HFFc6 (cell line): ENCODE data around the gene LRRC27. TPM values are rescaled to one million over a fixed set of nuclear protein-coding genes. Genes with fewer than 3 reads are reported as not detected.
A peak's percentile ranks its signal among the peaks of the same experiment; 100 is the strongest.

Experiments
- DNase-seq: peaks from one replicate; pipeline ENCODE4 v3.0.0-alpha.2; 2018
- H3K27ac Mint-ChIP-seq: 2 replicates; pipeline ENCODE4 v1.8.0; 2020; ENCODE audit warnings: mild to moderate bottlenecking, mixed read lengths
- H3K27me3 Mint-ChIP-seq: 2 replicates; pipeline ENCODE4 v1.8.0; 2021; ENCODE audit warnings: mild to moderate bottlenecking, moderate library complexity, mixed read lengths; ENCODE audit not compliant: insufficient read depth
- H3K36me3 Mint-ChIP-seq: 2 replicates; pipeline ENCODE4 v1.8.0; 2021; ENCODE audit warnings: low read depth, mixed read lengths
- H3K4me1 Mint-ChIP-seq: 2 replicates; pipeline ENCODE4 v1.8.0; 2020; ENCODE audit warnings: low read depth, mixed read lengths
- H3K4me3 Mint-ChIP-seq: 2 replicates; pipeline ENCODE4 v1.8.0; 2020; ENCODE audit warnings: mild to moderate bottlenecking, moderate library complexity, mixed read lengths
- H3K9me3 Mint-ChIP-seq: 2 replicates; pipeline ENCODE4 v1.8.0; 2020; ENCODE audit warnings: mild to moderate bottlenecking, mixed read lengths
- total RNA-seq, 6 experiments: library from RNA; stranded (reverse); fragmentation: NEBNext Ultra II Directional; extraction: Animal tissue kit (Norgen Biotek cat#: 25700); gene quantifications; 2 replicates in 1 of 6; 3 replicates in 5 of 6; pipeline ENCODE4 v1.2.3, GENCODE V29; 2021
- TF ChIP-seq, protein P1 (sequence below): fragments of 200-600 bp; sonication (generic); IDR thresholded peaks from 2 replicates; pipeline ENCODE4 v1.5.0; 2021; ENCODE audit warnings: antibody characterized with exemption, mild to moderate bottlenecking

The LRRC27 gene
- total RNA-seq, 6 experiments from 2014 or later: 4.7 to 6.7 (median 6.0) TPM

DNA sequence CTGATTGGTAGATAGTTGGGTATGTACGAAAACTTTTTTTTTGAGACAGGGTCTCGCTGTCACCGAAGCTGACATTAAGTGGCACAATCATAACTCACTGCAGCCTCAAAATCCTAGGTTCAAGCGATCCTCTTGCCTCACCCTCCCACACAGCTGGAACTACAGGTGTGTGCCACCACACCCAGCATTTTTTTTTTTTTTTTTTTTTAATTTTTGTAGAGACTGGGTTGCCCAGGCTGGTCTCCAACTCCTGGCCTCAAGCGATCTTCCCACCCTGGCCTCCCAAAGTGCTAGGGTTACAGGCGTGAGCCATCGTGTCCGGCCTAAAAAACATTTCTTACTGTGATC is 1.5 kb upstream of the LRRC27 start:
- Mint-ChIP-seq H3K9me3 (peaks cover 13% of the 10 kb centered on the region), H3K4me1 (peaks cover 44% of the 10 kb centered on the region), H3K4me3 (peak overlapping the region; percentile 98), H3K27ac (peak overlapping the region; percentile 83), H3K36me3 (peaks cover 46% of the 10 kb centered on the region), H3K27me3 (peaks cover 7% of the 10 kb centered on the region)
- TF ChIP-seq, protein P1, sequence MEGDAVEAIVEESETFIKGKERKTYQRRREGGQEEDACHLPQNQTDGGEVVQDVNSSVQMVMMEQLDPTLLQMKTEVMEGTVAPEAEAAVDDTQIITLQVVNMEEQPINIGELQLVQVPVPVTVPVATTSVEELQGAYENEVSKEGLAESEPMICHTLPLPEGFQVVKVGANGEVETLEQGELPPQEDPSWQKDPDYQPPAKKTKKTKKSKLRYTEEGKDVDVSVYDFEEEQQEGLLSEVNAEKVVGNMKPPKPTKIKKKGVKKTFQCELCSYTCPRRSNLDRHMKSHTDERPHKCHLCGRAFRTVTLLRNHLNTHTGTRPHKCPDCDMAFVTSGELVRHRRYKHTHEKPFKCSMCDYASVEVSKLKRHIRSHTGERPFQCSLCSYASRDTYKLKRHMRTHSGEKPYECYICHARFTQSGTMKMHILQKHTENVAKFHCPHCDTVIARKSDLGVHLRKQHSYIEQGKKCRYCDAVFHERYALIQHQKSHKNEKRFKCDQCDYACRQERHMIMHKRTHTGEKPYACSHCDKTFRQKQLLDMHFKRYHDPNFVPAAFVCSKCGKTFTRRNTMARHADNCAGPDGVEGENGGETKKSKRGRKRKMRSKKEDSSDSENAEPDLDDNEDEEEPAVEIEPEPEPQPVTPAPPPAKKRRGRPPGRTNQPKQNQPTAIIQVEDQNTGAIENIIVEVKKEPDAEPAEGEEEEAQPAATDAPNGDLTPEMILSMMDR: no peak
- DNase-seq: no peak

DNA sequence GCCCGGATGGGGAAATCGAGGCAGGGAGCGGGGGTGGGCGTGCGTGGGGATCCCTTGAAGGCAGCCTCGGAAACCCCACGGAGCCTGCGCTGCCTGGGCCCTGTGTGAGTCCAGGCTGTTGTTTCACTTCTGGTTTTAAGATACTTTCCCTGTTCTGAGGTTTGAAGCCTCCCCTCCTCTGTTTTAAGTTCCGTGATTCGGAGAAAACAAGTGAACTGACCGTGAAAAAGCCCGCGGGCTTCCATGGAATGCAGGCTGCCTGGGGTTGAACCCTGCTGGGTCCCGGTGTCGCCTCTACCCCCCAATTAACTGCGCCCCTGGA is 401 bp downstream of the LRRC27 start:
- DNase-seq: no peak
- Mint-ChIP-seq H3K9me3 (peaks cover 13% of the 10 kb centered on the region), H3K27ac (peak overlapping the region; percentile 83), H3K36me3 (peaks cover 29% of the 10 kb centered on the region), H3K4me1 (peaks cover 44% of the 10 kb centered on the region), H3K4me3 (peak overlapping the region; percentile 98), H3K27me3 (peaks cover 7% of the 10 kb centered on the region)
- TF ChIP-seq, protein P1: no peak

DNA sequence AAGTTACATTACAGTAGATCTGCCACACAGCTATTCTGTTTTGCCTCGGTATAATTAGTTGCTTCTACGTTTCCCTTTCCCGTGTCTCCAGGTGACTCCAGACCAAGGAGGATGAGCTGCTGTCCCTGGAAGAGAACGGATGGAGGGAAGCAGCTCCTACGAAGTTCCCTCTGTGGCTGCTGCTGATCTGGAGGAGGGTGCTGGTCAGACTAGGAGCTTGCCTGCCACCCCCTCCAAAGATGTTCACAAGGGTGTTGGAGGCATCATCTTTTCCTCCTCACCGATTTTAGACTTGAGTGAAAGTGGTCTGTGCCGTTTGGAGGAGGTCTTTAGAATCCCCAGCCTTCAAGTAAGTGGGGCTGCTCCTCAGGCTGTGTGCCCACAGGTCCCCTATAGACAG is 1.4 kb downstream of the LRRC27 start:
- Mint-ChIP-seq H3K27ac (no peak overlapping the region), H3K36me3 (peaks cover 21% of the 10 kb centered on the region), H3K9me3 (peaks cover 13% of the 10 kb centered on the region), H3K27me3 (peaks cover 5% of the 10 kb centered on the region), H3K4me1 (peaks cover 36% of the 10 kb centered on the region), H3K4me3 (peak overlapping the region; percentile 98)
- TF ChIP-seq, protein P1: no peak
- no peak for DNase-seq

DNA sequence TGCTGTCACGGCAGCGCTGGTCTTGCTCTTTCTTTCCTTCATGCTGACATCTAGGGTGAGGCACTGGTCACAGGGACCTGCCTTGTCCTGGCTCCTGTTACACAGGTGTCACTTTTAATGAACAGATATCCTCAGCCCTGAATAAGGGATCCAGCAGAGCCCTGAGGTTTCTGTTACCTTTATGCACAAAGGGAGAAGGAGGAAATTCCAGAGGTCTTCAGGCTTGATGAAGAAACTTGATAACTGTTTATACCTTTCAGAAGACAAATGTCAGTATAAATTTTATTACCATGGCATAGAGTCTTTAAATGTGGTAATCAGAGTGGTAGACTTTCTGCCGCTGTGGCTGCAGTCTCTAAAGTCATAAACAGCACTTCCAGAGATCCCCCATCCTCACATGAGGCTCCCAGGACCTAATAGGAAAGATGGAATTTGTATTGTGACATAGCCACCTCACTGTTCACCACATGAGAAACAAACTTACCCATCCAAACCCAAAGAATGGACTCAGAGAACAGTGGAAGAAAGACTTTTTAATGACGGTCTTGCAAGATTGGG is 2.7 kb downstream of the LRRC27 start:
- no peak overlapping the region for H3K27ac Mint-ChIP-seq
- peaks cover 11% of the 10 kb centered on the region for H3K36me3 Mint-ChIP-seq
- no peak for DNase-seq
- peaks cover 5% of the 10 kb centered on the region for H3K27me3 Mint-ChIP-seq
- TF ChIP-seq, protein P1: no peak
- peaks cover 26% of the 10 kb centered on the region for H3K4me1 Mint-ChIP-seq
- H3K4me3 Mint-ChIP-seq: no peak overlapping the region
- H3K9me3 Mint-ChIP-seq: peaks cover 10% of the 10 kb centered on the region

DNA sequence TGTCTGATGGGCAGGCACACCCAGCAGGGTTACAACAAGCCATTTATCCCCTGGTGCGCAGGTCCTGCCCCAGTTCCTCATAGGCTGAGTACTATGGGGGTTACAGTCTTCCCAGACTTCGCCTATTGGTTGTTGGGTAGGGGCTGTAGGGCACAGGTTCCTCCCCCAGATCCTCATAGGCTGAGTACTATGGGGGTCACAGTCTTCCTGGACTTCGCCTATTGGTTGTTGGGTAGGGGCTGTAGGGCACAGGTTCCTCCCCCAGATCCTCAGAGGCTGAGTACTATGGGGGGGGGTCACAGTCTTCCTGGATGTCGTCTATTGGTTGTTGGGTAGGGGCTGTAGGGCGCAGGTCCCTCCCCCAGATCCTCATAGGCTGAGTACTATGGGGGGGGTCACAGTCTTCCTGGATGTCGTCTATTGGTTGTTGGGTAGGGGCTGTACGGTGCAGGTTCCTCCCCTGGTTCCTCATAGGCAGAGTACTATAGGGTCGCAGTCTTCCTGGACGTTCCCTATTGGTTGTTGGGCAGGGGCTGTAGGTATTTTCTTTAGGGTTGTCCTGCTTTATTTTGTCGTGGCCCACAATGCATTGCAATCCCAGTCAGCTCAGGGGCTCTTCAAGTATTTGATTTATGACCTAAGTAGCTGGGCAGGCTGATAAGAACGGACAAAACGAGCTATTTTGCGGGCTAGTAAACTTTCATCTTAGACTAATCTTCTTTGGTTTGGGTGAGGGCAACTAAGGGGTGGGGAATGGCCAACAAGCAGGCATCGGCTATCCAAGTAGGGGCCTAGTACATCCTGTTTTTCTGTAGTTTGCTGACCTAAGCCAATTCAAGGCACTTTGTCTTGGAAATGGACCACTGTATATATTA is 3.4 kb downstream of the LRRC27 start:
- Mint-ChIP-seq H3K4me1 (peaks cover 19% of the 10 kb centered on the region), H3K4me3 (no peak overlapping the region), H3K36me3 (peaks cover 4% of the 10 kb centered on the region; the same call in 1 of the 2 replicates), H3K27me3 (peaks cover 3% of the 10 kb centered on the region), H3K27ac (no peak overlapping the region), H3K9me3 (peaks cover 4% of the 10 kb centered on the region)
- no peak for DNase-seq
- TF ChIP-seq, protein P1: no peak
